GM12878 (cell line): ENCODE measurements around the gene SLC52A3. TPM values are rescaled to one million over a fixed set of nuclear protein-coding genes. Genes with fewer than 3 reads are reported as not detected.

Source experiments
- ATAC-seq: fragments of 200-7000 bp; cut with Tn5 transposase; 3 replicates; pipeline ENCODE4 v1.9.1; 2020; ENCODE audit warnings: mild to moderate bottlenecking, moderate library complexity
- BruUV-seq: library from RNA; stranded (reverse); fragments of 400-500 nt; replicated peaks from 2 replicates; lab custom pipeline; 2021; lab: Mats Ljungman, UMichigan
- CTCF ChIA-PET: fragments of 300-600 bp; sonication (Branson Sonifier 250); formaldehyde crosslinking; extraction: SDS; loops from one replicate; lab custom pipeline; 2021; ENCODE audit warnings: inconsistent platforms; lab: Yijun Ruan, JAX
- POLR2A ChIA-PET: fragments of 350-600 bp; formaldehyde crosslinking; extraction: SDS; loops from one replicate; lab custom pipeline; 2021; ENCODE audit warnings: inconsistent platforms; lab: Charles Lee
- RAD21 ChIA-PET: fragments of 300-600 bp; sonication (Branson Sonifier 250); formaldehyde crosslinking; loops from one replicate; lab custom pipeline; 2023; ENCODE audit warnings: antibody characterized with exemption; ENCODE audit not compliant: unreplicated experiment; lab: Charles Lee
- SMC1A ChIA-PET: fragments of 300-600 bp; sonication (Branson Sonifier 250); formaldehyde crosslinking; loops from one replicate; lab custom pipeline; 2023; ENCODE audit not compliant: unreplicated experiment, uncharacterized antibody; lab: Charles Lee
- DNase-seq: peaks from one replicate; pipeline ENCODE4 v3.0.0-alpha.2; 2011; ENCODE audit warnings: low read depth, low spot score
- FAIRE-seq: peaks from 3 replicates; lab custom pipeline; 2011; peaks lifted over from hg19 to GRCh38; lab: Jason Lieb, UNC
- H2AFZ ChIP-seq: 2 replicates; pipeline ENCODE4 v1.6.0; 2011; ENCODE audit warnings: low read depth, low read length, control low read depth; ENCODE audit not compliant: control insufficient read depth
- H3K27ac ChIP-seq: 2 replicates; pipeline ENCODE4 v1.5.1; 2011; ENCODE audit warnings: control low read depth; ENCODE audit not compliant: control insufficient read depth, insufficient read depth
- H3K27me3 ChIP-seq, 2 experiments: replicated peaks in 1 of 2; 2 replicates each; pipeline versions ENCODE4 v1.6.0 to v1.6.1; 2011; ENCODE audit warnings: low read length in 1 of 2; ENCODE audit not compliant: control insufficient read depth in 2 of 2, insufficient read depth in 2 of 2
- H3K36me3 ChIP-seq, 2 experiments: 2 replicates each; pipeline ENCODE4 v1.5.1; 2011; ENCODE audit warnings: low read length in 1 of 2; ENCODE audit not compliant: control insufficient read depth in 2 of 2, insufficient read depth in 2 of 2
- H3K4me1 ChIP-seq: 2 replicates; pipeline ENCODE4 v1.6.1; 2011; ENCODE audit warnings: mild to moderate bottlenecking, low read length, moderate library complexity, mixed read lengths; ENCODE audit not compliant: control insufficient read depth, insufficient read depth
- H3K4me2 ChIP-seq: 2 replicates; pipeline ENCODE4 v1.6.0; 2011; ENCODE audit warnings: control low read depth; ENCODE audit not compliant: control insufficient read depth, insufficient read depth
- H3K4me3 ChIP-seq: fragments of 200-600 bp; sonication (generic); 2 replicates; pipeline ENCODE4 v1.5.1; 2016
- H3K79me2 ChIP-seq: 2 replicates; pipeline ENCODE4 v1.6.0; 2011; ENCODE audit warnings: low read length; ENCODE audit not compliant: control insufficient read depth, insufficient read depth
- H3K9ac ChIP-seq: 2 replicates; pipeline ENCODE4 v1.8.0; 2011; ENCODE audit warnings: low read length, control low read depth, mixed read lengths; ENCODE audit not compliant: control insufficient read depth, insufficient read depth
- H3K9me3 ChIP-seq: replicated peaks from 3 replicates; pipeline ENCODE4 v1.5.1; 2011; ENCODE audit warnings: mild to moderate bottlenecking, low read length; ENCODE audit not compliant: control insufficient read depth, insufficient read depth
- H4K20me1 ChIP-seq: 2 replicates; pipeline ENCODE4 v1.6.0; 2011; ENCODE audit not compliant: control insufficient read depth, insufficient read depth
- ASH2L ChIP-seq: fragments of 300-600, 200-600 bp; sonication (generic); IDR thresholded peaks from 2 replicates; pipeline ENCODE4 v1.6.1; 2017; ENCODE audit warnings: low read depth, mild to moderate bottlenecking, borderline replicate concordance
- CREB1 ChIP-seq: IDR thresholded peaks from 2 replicates; pipeline ENCODE4 v1.6.1; 2012; ENCODE audit warnings: low read depth, mild to moderate bottlenecking, inconsistent platforms
- DPF2 ChIP-seq: fragments of 450-650 bp; IDR thresholded peaks from 2 replicates; pipeline ENCODE4 v1.6.1; 2017; ENCODE audit warnings: mild to moderate bottlenecking
- EGR1 ChIP-seq, 2 experiments: IDR thresholded peaks; 1 replicate in 1 of 2; 2 replicates in 1 of 2; pipeline ENCODE4 v1.6.1; 2011 to 2012; ENCODE audit warnings: low read depth in 2 of 2, low read length in 2 of 2, borderline replicate concordance in 1 of 2, mild to moderate bottlenecking in 1 of 2, moderate library complexity in 1 of 2
- HDAC6 ChIP-seq: fragments of 200-600 bp; sonication (generic); IDR thresholded peaks from one replicate; pipeline ENCODE4 v1.8.0; 2017; ENCODE audit warnings: antibody characterized with exemption; ENCODE audit not compliant: unreplicated experiment
- MYB ChIP-seq: fragments of 150-350 bp; IDR thresholded peaks from 2 replicates; pipeline ENCODE4 v1.6.1; 2014; ENCODE audit warnings: mild to moderate bottlenecking, low read depth, low read length, borderline replicate concordance
- NR2F1 ChIP-seq: fragments of 450-650 bp; conservative IDR thresholded peaks from 2 replicates; pipeline ENCODE4 v1.6.1; 2017; ENCODE audit warnings: mild to moderate bottlenecking
- RELA ChIP-seq: fragments of 450-650 bp; IDR thresholded peaks from 2 replicates; pipeline ENCODE4 v1.8.0; 2014; ENCODE audit warnings: borderline replicate concordance; ENCODE audit not compliant: partially characterized antibody
- RFX5 ChIP-seq: IDR thresholded peaks from 2 replicates; pipeline ENCODE4 v1.6.1; 2011; ENCODE audit warnings: low read depth, low read length, improper control_type of control experiment
- ZNF274 ChIP-seq: IDR thresholded peaks from one replicate; pipeline ENCODE4 v1.8.0; 2011; ENCODE audit not compliant: insufficient read length, insufficient read depth
- ZNF622 ChIP-seq: fragments of 450-650 bp; IDR thresholded peaks from 2 replicates; pipeline ENCODE4 v1.6.1; 2017; ENCODE audit warnings: mild to moderate bottlenecking, inconsistent platforms
- WGBS: methylation state at CpG from one replicate; pipeline ENCODE4 v1.1.6; 2016; ENCODE audit warnings: low lambda C conversion rate; ENCODE audit not compliant: insufficient replicate concordance, insufficient coverage; ENCODE audit errors: missing lambda C conversion rate; 5-methylcytosine and 5-hydroxymethylcytosine counted together
- in situ Hi-C: fragments of 300-500 bp; cut with MboI; formaldehyde crosslinking; loops from 9 replicates; pipeline ENCODE4 v1.14.3; 2018; ENCODE audit warnings: mixed read lengths
- intact Hi-C: fragments of 100-400 bp; cut with micrococcal nuclease; formaldehyde crosslinking; loops from one replicate; pipeline ENCODE4 v1.14.2; 2022; ENCODE audit not compliant: unreplicated experiment
- polyA plus RNA-seq, 11 experiments: library from polyadenylated mRNA; depleted of rRNA in 4 of 11; unstranded in 6 of 11; stranded (reverse) in 5 of 11; fragments of >200 nt; fragmentation: Nextera tagmentation in 4 of 11; fragmentation: Illumina TruSeq in 1 of 11; extraction: Ambion mirVana in 4 of 11; extraction: Trizol in 1 of 11; gene quantifications; 1 replicate in 1 of 11; 2 replicates in 10 of 11; pipeline versions ENCODE4 v1.2.1 to v1.2.3, GENCODE V29; 2011 to 2016; ENCODE audit warnings: inconsistent platforms in 2 of 11, missing spikeins in 2 of 11, low read depth in 1 of 11
- total RNA-seq, 4 experiments: library from RNA; depleted of rRNA in 3 of 4; stranded (reverse); fragments of >200 nt in 3 of 4; fragmentation: Illumina TruSeq in 1 of 4; extraction: Trizol in 1 of 4; gene quantifications; 2 replicates each; pipeline versions ENCODE4 v1.2.1 to v1.2.3, GENCODE V29; 2013 to 2021
- TF ChIP-seq, protein P1 (sequence below): fragments of 150-350 bp; IDR thresholded peaks from 2 replicates; pipeline ENCODE4 v1.6.1; 2016; ENCODE audit warnings: low read depth, low read length
- TF ChIP-seq, protein P2 (sequence below): fragments of 450-650 bp; IDR thresholded peaks from 2 replicates; pipeline ENCODE4 v1.6.1; 2017; ENCODE audit warnings: mild to moderate bottlenecking, low read depth, inconsistent platforms; ENCODE audit not compliant: poor library complexity, severe bottlenecking
- TF ChIP-seq, protein P3 (sequence below): fragments of 450-650 bp; IDR thresholded peaks from 2 replicates; pipeline ENCODE4 v1.6.1; 2016; ENCODE audit warnings: mild to moderate bottlenecking
- TF ChIP-seq, protein P4 (sequence below): fragments of 450-650 bp; IDR thresholded peaks from 2 replicates; pipeline ENCODE4 v1.6.1; 2017; ENCODE audit warnings: mild to moderate bottlenecking, moderate library complexity

SLC52A3 gene
- total and polyA plus RNA-seq, 10 of the 15 experiments (the other 5 are each of a cell fraction or from before 2014, with no cell fraction given) = not detected

DNA sequence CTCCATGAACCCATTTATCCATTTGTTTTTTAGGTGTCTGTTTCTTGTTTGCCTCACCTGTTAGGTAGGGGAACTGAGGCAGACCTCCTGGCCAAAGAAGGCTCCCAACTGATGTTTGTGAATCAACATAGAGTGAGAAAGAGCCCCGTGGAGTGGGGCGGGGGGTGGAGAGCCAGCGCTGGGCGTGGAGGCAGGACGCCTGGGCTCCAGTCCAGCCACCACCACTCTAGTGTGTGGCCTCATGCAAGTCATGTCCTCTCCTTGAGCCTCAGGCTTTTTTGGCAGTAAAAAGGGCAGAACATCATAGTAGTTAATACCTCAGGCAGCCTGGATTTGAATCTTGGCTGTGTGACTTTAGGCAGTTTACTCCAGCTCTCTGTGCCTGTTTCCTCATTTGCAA lies 50.5 kb downstream of the SLC52A3 start:
- CTCF ChIA-PET = no interaction called here
- FAIRE-seq = no peak
- RAD21 ChIA-PET = no interaction called here
- intact Hi-C loops = no loop called here
- H3K4me1 ChIP-seq = no peaks in the 10 kb centered on the region
- no peak overlapping the region for H3K4me3 ChIP-seq
- DNase-seq = no peak
- no peak overlapping the region for H3K27ac ChIP-seq
- 17% methylated on average over 5 of the region's 5 CpGs for WGBS
- H3K27me3 ChIP-seq = no peaks in the 10 kb centered on the region; a peak in 2 of 4 replicates
- ATAC-seq = no peak
- no peaks in the 10 kb centered on the region for H4K20me1 ChIP-seq
- POLR2A ChIA-PET = interaction anchor here (1.3 kb wide), 1 partner anchor 69 kb away, joined by 3 read pairs; no protein-coding TSS in a partner anchor
- H3K9me3 ChIP-seq = no peaks in the 10 kb centered on the region
- no peaks in the 10 kb centered on the region for H3K79me2 ChIP-seq
- no peaks in the 10 kb centered on the region for H3K36me3 ChIP-seq
- SMC1A ChIA-PET = no interaction called here
- no TSS peak for BruUV-seq
- no peak overlapping the region for H3K9ac ChIP-seq
- no peak overlapping the region for H2AFZ ChIP-seq
- in situ Hi-C loops = no loop called here
- H3K4me2 ChIP-seq = no peak overlapping the region
- TF ChIP-seq MYB = no peak
- TF ChIP-seq, protein P1, sequence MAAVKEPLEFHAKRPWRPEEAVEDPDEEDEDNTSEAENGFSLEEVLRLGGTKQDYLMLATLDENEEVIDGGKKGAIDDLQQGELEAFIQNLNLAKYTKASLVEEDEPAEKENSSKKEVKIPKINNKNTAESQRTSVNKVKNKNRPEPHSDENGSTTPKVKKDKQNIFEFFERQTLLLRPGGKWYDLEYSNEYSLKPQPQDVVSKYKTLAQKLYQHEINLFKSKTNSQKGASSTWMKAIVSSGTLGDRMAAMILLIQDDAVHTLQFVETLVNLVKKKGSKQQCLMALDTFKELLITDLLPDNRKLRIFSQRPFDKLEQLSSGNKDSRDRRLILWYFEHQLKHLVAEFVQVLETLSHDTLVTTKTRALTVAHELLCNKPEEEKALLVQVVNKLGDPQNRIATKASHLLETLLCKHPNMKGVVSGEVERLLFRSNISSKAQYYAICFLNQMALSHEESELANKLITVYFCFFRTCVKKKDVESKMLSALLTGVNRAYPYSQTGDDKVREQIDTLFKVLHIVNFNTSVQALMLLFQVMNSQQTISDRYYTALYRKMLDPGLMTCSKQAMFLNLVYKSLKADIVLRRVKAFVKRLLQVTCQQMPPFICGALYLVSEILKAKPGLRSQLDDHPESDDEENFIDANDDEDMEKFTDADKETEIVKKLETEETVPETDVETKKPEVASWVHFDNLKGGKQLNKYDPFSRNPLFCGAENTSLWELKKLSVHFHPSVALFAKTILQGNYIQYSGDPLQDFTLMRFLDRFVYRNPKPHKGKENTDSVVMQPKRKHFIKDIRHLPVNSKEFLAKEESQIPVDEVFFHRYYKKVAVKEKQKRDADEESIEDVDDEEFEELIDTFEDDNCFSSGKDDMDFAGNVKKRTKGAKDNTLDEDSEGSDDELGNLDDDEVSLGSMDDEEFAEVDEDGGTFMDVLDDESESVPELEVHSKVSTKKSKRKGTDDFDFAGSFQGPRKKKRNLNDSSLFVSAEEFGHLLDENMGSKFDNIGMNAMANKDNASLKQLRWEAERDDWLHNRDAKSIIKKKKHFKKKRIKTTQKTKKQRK = no peak
- TF ChIP-seq, protein P2, sequence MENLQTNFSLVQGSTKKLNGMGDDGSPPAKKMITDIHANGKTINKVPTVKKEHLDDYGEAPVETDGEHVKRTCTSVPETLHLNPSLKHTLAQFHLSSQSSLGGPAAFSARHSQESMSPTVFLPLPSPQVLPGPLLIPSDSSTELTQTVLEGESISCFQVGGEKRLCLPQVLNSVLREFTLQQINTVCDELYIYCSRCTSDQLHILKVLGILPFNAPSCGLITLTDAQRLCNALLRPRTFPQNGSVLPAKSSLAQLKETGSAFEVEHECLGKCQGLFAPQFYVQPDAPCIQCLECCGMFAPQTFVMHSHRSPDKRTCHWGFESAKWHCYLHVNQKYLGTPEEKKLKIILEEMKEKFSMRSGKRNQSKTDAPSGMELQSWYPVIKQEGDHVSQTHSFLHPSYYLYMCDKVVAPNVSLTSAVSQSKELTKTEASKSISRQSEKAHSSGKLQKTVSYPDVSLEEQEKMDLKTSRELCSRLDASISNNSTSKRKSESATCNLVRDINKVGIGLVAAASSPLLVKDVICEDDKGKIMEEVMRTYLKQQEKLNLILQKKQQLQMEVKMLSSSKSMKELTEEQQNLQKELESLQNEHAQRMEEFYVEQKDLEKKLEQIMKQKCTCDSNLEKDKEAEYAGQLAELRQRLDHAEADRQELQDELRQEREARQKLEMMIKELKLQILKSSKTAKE = no peak
- no peak for TF ChIP-seq DPF2
- TF ChIP-seq, protein P3, sequence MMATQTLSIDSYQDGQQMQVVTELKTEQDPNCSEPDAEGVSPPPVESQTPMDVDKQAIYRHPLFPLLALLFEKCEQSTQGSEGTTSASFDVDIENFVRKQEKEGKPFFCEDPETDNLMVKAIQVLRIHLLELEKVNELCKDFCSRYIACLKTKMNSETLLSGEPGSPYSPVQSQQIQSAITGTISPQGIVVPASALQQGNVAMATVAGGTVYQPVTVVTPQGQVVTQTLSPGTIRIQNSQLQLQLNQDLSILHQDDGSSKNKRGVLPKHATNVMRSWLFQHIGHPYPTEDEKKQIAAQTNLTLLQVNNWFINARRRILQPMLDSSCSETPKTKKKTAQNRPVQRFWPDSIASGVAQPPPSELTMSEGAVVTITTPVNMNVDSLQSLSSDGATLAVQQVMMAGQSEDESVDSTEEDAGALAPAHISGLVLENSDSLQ = no peak
- no peak for TF ChIP-seq ASH2L
- no peak for TF ChIP-seq ZNF274
- TF ChIP-seq ZNF622 = no peak
- no peak for TF ChIP-seq RFX5
- TF ChIP-seq HDAC6 = no peak
- TF ChIP-seq, protein P4, sequence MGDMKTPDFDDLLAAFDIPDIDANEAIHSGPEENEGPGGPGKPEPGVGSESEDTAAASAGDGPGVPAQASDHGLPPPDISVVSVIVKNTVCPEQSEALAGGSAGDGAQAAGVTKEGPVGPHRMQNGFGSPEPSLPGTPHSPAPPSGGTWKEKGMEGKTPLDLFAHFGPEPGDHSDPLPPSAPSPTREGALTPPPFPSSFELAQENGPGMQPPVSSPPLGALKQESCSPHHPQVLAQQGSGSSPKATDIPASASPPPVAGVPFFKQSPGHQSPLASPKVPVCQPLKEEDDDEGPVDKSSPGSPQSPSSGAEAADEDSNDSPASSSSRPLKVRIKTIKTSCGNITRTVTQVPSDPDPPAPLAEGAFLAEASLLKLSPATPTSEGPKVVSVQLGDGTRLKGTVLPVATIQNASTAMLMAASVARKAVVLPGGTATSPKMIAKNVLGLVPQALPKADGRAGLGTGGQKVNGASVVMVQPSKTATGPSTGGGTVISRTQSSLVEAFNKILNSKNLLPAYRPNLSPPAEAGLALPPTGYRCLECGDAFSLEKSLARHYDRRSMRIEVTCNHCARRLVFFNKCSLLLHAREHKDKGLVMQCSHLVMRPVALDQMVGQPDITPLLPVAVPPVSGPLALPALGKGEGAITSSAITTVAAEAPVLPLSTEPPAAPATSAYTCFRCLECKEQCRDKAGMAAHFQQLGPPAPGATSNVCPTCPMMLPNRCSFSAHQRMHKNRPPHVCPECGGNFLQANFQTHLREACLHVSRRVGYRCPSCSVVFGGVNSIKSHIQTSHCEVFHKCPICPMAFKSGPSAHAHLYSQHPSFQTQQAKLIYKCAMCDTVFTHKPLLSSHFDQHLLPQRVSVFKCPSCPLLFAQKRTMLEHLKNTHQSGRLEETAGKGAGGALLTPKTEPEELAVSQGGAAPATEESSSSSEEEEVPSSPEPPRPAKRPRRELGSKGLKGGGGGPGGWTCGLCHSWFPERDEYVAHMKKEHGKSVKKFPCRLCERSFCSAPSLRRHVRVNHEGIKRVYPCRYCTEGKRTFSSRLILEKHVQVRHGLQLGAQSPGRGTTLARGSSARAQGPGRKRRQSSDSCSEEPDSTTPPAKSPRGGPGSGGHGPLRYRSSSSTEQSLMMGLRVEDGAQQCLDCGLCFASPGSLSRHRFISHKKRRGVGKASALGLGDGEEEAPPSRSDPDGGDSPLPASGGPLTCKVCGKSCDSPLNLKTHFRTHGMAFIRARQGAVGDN = no peak
- TF ChIP-seq NR2F1 = no peak
- no peak for TF ChIP-seq RELA
- TF ChIP-seq CREB1 = no peak
- TF ChIP-seq EGR1 (IDR thresholded peaks at IDR 0.05; ENCODE audit: borderline replicate concordance in 1 of 2, low read depth in 2 of 2, low read length in 2 of 2) = no peak
